DND-41 (cell line): ENCODE measurements around the gene AKR1B1.

ENCODE experiments used
- ATAC-seq: fragments of 200-7000 bp; cut with Tn5 transposase; 3 replicates; pipeline ENCODE4 v1.9.1; 2021; ENCODE audit warnings: low read depth; ENCODE audit not compliant: insufficient read depth
- DNase-seq: peaks from one replicate; pipeline ENCODE4 v3.0.0-alpha.2; 2020
- H2AFZ ChIP-seq: 2 replicates; pipeline ENCODE4 v1.6.0; 2012; ENCODE audit warnings: low read depth, low read length
- H3K27ac ChIP-seq: 2 replicates; pipeline ENCODE4 v1.5.1; 2012; ENCODE audit warnings: low read length, inconsistent platforms
- H3K27me3 ChIP-seq: fragments of 200-600 bp; sonication (generic); 2 replicates; pipeline ENCODE4 v1.6.0; 2012; ENCODE audit warnings: low read length, mild to moderate bottlenecking, inconsistent platforms; ENCODE audit not compliant: insufficient read depth, poor library complexity
- H3K36me3 ChIP-seq: 2 replicates; pipeline ENCODE4 v1.5.1; 2012; ENCODE audit warnings: low read length, inconsistent platforms; ENCODE audit not compliant: insufficient read depth
- H3K4me1 ChIP-seq: 2 replicates; pipeline ENCODE4 v1.5.1; 2012; ENCODE audit warnings: mild to moderate bottlenecking, low read length; ENCODE audit not compliant: insufficient read depth
- H3K4me2 ChIP-seq: 2 replicates; pipeline ENCODE4 v1.6.0; 2012; ENCODE audit warnings: mild to moderate bottlenecking, moderate library complexity, low read length, inconsistent platforms; ENCODE audit not compliant: insufficient read depth
- H3K4me3 ChIP-seq, 2 experiments: fragments of 200-600 bp in 1 of 2; shearing (Covaris generic) in 1 of 2; 2 replicates each; pipeline ENCODE4 v1.5.1; 2012 to 2016; ENCODE audit warnings: inconsistent platforms in 2 of 2, low read length in 2 of 2, mild to moderate bottlenecking in 2 of 2, low read depth in 1 of 2, moderate library complexity in 1 of 2
- H3K79me2 ChIP-seq: 2 replicates; pipeline ENCODE4 v1.6.0; 2012; ENCODE audit warnings: low read length, inconsistent platforms; ENCODE audit not compliant: insufficient read depth
- H3K9ac ChIP-seq: 2 replicates; pipeline ENCODE4 v1.6.0; 2012; ENCODE audit warnings: low read depth, mild to moderate bottlenecking, inconsistent platforms, low read length, moderate library complexity
- H3K9me3 ChIP-seq: 2 replicates; pipeline ENCODE4 v1.5.1; 2012; ENCODE audit warnings: low read length, moderate library complexity, mild to moderate bottlenecking, inconsistent platforms; ENCODE audit not compliant: insufficient read depth, severe bottlenecking
- H4K20me1 ChIP-seq: 2 replicates; pipeline ENCODE4 v1.6.0; 2012; ENCODE audit warnings: low read length; ENCODE audit not compliant: insufficient read depth
- CTCF ChIP-seq: IDR thresholded peaks from 2 replicates; pipeline ENCODE4 v1.5.1; 2012; ENCODE audit warnings: borderline replicate concordance, low read length, moderate library complexity, mild to moderate bottlenecking; ENCODE audit not compliant: poor library complexity, severe bottlenecking; ENCODE audit errors: extremely low read depth
- EZH2 ChIP-seq: IDR thresholded peaks from 3 replicates; pipeline ENCODE4 v1.6.1; 2012; ENCODE audit warnings: borderline replicate concordance, low read depth, mild to moderate bottlenecking, moderate library complexity, low read length, inconsistent platforms; ENCODE audit not compliant: severe bottlenecking

AKR1B1 gene

DNA sequence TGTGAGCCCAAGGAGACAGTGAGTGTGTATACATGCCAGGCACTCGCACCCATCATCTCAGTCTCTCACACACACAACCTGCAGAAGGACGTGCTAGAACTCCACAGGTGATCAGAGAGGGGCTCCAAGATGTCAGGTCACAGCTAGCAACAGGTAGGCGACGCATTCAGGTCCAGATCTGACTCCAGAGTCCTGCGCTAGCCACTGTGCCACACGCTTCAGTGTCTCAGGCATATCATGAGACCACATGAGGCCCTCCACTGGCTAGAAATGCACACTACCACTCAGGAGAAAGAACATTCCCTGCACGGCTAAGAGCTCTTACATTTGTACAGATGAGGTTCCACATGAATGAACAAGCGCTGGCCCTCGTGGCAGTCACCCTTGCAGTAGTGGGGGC is 11.5 kb downstream of the AKR1B1 start:
- no peaks in the 10 kb centered on the region for H3K27me3 ChIP-seq
- peaks cover 2% of the 10 kb centered on the region; the same call in 1 of the 2 replicates for H3K79me2 ChIP-seq
- peaks cover 92% of the 10 kb centered on the region for H3K36me3 ChIP-seq
- peaks cover 8% of the 10 kb centered on the region for H4K20me1 ChIP-seq
- no peaks in the 10 kb centered on the region for H3K9me3 ChIP-seq
- no peak overlapping the region for H3K4me2 ChIP-seq
- no peak for TF ChIP-seq EZH2
- H3K9ac ChIP-seq: no peak overlapping the region
- H3K4me3 ChIP-seq: no peak overlapping the region
- no peaks in the 10 kb centered on the region for H3K4me1 ChIP-seq
- DNase-seq (no peak), ATAC-seq (no peak)
- H3K27ac ChIP-seq: no peak overlapping the region
- H2AFZ ChIP-seq: no peak overlapping the region

GRCh38 chr7:134446923-134447322 is 12.0 kb downstream of the AKR1B1 start:
- Histone ChIP-seq H3K79me2 (no peaks in the 10 kb centered on the region), H3K4me3 (no peak overlapping the region), H3K4me2 (no peak overlapping the region), H3K9ac (no peak overlapping the region), H2AFZ (no peak overlapping the region), H3K27ac (no peak overlapping the region), H3K36me3 (peaks cover 95% of the 10 kb centered on the region), H3K27me3 (no peaks in the 10 kb centered on the region), H3K9me3 (no peaks in the 10 kb centered on the region), H4K20me1 (peaks cover 7% of the 10 kb centered on the region; the same call in 1 of the 2 replicates), H3K4me1 (no peaks in the 10 kb centered on the region)
- ATAC-seq: no peak
- DNase-seq: no peak
- TF ChIP-seq EZH2 (no peak), CTCF (no peak)

- H3K9me3 ChIP-seq: no peaks in the 10 kb centered on the region
- H3K4me1 ChIP-seq: no peaks in the 10 kb centered on the region
- H3K27me3 ChIP-seq: no peaks in the 10 kb centered on the region
- no peaks in the 10 kb centered on the region for H3K79me2 ChIP-seq
- no peak for TF ChIP-seq EZH2
- no peak for DNase-seq
- no peak overlapping the region for H3K4me2 ChIP-seq
- peaks cover 95% of the 10 kb centered on the region for H3K36me3 ChIP-seq
- no peak overlapping the region for H3K9ac ChIP-seq
- H4K20me1 ChIP-seq: peaks cover 7% of the 10 kb centered on the region; the same call in 1 of the 2 replicates
- no peak for ATAC-seq
- no peak overlapping the region for H3K27ac ChIP-seq
- no peak overlapping the region for H2AFZ ChIP-seq
- H3K4me3 ChIP-seq: no peak overlapping the region
Measured at GRCh38 chr7:134446446-134446845, 12.5 kb downstream of the AKR1B1 start.

DNA sequence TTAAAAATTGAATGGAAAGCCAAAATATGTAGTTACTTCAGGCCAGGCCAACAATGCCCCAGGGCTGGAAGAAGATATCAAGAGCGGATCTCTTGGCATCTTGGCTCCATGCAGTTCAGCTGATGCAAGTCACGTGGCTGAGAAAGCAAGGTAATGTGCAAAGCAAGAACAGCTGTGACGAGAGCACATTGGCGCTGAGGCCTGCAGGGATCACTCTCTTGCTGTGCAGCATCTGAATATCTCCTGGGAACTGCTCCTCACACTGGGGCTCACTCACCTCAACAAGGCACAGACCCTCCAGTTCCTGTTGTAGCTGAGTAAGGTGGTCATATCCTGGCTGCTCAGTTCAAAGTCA is 14.0 kb downstream of the AKR1B1 start:
- H3K27ac ChIP-seq: no peak overlapping the region
- no peaks in the 10 kb centered on the region for H3K27me3 ChIP-seq
- DNase-seq (no peak), ATAC-seq (no peak)
- no peak overlapping the region for H3K4me2 ChIP-seq
- H3K9me3 ChIP-seq: no peaks in the 10 kb centered on the region
- H3K4me1 ChIP-seq: no peaks in the 10 kb centered on the region
- H3K9ac ChIP-seq: no peak overlapping the region
- no peak for TF ChIP-seq CTCF
- no peak for TF ChIP-seq EZH2
- no peaks in the 10 kb centered on the region for H4K20me1 ChIP-seq
- H2AFZ ChIP-seq: no peak overlapping the region
- no peak overlapping the region for H3K4me3 ChIP-seq
- peaks cover 93% of the 10 kb centered on the region for H3K36me3 ChIP-seq
- H3K79me2 ChIP-seq: no peaks in the 10 kb centered on the region
